ENCODE results near the gene OTOG.

Gene OTOG

DNA sequence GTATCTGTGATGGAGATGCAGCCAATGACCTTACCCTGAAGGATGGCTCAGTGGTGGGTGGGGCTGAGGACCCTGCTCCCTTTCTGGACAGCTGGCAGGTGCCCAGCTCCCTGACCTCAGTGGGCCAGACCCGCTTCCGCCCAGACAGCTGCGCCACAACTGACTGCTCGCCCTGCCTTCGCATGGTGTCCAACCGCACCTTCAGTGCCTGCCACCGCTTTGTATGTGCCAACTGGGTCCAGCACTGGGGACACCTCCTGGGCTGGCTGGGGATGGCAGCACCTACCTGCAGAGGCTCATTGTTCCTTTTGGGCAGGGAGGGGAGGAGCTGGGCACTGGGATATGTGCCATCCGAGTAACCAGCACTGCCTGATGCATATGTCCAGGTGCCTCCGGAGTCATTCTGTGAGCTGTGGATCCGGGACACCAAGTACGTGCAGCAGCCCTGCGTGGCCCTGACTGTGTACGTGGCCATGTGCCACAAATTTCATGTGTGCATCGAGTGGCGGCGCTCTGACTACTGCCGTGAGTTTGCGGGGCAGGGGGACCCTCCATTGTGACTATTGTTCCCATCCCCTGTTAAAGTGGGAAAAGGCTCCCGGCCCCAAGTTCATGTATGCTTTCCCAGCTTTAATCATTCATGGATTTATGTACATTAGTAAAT, 84.8 kb downstream of the OTOG start:
- Histone ChIP-seq H3K4me3 (ENCODE audit: low read depth in 1 of 2, low read length in 2 of 2) (no peak overlapping the region), H3K27me3 (ENCODE audit: low read depth, low read length) (no peaks in the 10 kb centered on the region), H3K4me1 (ENCODE audit: control insufficient read depth in 1 of 2, insufficient read depth in 2 of 2, low read length in 2 of 2) (no peaks in the 10 kb centered on the region), H3K27ac (ENCODE audit: low read length) (no peak overlapping the region), H3K9me3 (ENCODE audit: control insufficient read depth in 1 of 2, low read length in 2 of 2) (no peaks in the 10 kb centered on the region), H3K36me3 (ENCODE audit: control insufficient read depth in 1 of 2, insufficient read depth in 2 of 2, low read length in 2 of 2) (no peaks in the 10 kb centered on the region)

DNA sequence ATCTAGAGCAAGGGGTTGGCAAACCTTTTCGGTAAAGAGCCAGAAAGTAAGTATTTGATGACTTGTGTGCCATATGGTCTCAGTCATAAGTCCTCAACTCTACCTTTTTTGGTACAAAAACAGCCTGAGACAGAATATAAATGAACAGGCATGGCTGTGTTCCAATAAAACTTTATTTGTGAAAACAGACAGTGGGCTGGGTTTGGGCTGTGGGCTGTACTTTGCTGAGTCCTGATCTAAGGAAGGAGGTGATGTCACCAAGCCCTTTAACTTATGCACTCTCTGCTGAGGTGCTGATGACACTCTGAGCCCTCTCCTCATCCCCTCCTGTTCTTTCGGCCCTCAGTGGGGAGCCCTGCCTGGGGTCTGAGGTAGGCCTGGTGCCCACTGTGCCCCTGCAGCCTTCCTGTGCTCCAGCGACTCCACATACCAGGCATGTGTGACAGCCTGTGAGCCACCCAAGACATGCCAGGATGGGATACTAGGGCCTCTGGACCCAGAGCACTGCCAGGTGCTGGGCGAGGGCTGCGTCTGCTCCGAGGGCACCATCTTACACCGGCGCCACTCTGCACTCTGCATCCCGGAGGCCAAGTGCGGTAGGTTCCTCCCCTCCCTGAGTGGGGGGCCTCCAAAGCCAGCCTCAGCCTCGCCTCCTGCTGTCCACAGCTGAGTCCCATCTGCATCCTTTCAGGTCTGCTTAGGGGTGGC, 86.4 kb downstream of the OTOG start:
- Histone ChIP-seq H3K4me3 (ENCODE audit: low read depth in 1 of 2, low read length in 2 of 2) (no peak overlapping the region), H3K36me3 (ENCODE audit: control insufficient read depth in 1 of 2, insufficient read depth in 2 of 2, low read length in 2 of 2) (no peaks in the 10 kb centered on the region), H3K4me1 (ENCODE audit: control insufficient read depth in 1 of 2, insufficient read depth in 2 of 2, low read length in 2 of 2) (no peaks in the 10 kb centered on the region), H3K27ac (ENCODE audit: low read length) (no peak overlapping the region), H3K9me3 (ENCODE audit: control insufficient read depth in 1 of 2, low read length in 2 of 2) (no peaks in the 10 kb centered on the region), H3K27me3 (ENCODE audit: low read depth, low read length) (no peaks in the 10 kb centered on the region)

DNA sequence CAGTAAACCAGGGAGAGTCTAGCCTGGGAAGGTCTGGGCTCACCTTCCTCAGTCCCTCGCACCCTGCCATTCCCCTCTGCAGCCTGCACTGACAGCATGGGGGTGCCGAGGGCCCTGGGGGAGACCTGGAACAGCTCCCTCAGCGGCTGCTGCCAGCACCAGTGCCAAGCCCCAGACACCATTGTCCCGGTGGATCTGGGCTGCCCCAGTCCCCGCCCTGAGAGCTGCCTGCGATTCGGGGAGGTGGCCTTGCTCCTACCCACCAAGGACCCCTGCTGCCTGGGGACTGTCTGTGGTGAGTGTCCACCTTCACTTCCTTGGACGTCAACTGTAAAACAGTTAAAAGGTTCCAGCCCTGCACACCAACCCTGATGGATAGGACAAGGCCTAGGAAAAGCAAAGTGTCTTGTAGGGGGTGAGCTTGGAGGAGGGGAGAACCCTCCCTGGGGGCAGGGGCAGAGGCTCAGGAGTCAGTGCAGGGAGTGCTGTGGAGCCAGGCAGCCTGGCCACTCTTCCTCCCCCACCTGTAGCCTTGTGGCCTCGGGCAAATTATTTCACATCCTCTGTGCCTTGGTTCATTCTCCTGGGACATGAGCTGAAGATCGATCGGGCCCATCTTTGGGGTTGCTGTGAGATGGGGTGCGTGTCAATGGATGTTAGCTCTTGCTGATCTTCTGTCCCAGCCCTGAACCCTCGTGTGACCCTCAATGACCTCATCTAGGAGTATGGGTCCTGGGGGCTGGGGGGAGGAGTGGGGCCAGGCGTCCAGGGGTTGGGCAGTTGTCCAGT, 87.1 kb downstream of the OTOG start:
- Histone ChIP-seq H3K27me3 (ENCODE audit: low read depth, low read length) (no peaks in the 10 kb centered on the region), H3K27ac (ENCODE audit: low read length) (no peak overlapping the region), H3K9me3 (ENCODE audit: control insufficient read depth in 1 of 2, low read length in 2 of 2) (no peaks in the 10 kb centered on the region), H3K4me3 (ENCODE audit: low read depth in 1 of 2, low read length in 2 of 2) (no peak overlapping the region), H3K4me1 (ENCODE audit: control insufficient read depth in 1 of 2, insufficient read depth in 2 of 2, low read length in 2 of 2) (no peaks in the 10 kb centered on the region), H3K36me3 (ENCODE audit: control insufficient read depth in 1 of 2, insufficient read depth in 2 of 2, low read length in 2 of 2) (no peaks in the 10 kb centered on the region)

- Histone ChIP-seq H3K36me3 (ENCODE audit: control insufficient read depth in 1 of 2, insufficient read depth in 2 of 2, low read length in 2 of 2) (no peaks in the 10 kb centered on the region), H3K9me3 (ENCODE audit: control insufficient read depth in 1 of 2, low read length in 2 of 2) (no peaks in the 10 kb centered on the region), H3K27me3 (ENCODE audit: low read depth, low read length) (no peaks in the 10 kb centered on the region), H3K27ac (ENCODE audit: low read length) (no peak overlapping the region), H3K4me3 (ENCODE audit: low read depth in 1 of 2, low read length in 2 of 2) (no peak overlapping the region), H3K4me1 (ENCODE audit: control insufficient read depth in 1 of 2, insufficient read depth in 2 of 2, low read length in 2 of 2) (no peaks in the 10 kb centered on the region)
These were observed 87.9 kb downstream of the OTOG start for GRCh38 chr11:17634776-17635550.

DNA sequence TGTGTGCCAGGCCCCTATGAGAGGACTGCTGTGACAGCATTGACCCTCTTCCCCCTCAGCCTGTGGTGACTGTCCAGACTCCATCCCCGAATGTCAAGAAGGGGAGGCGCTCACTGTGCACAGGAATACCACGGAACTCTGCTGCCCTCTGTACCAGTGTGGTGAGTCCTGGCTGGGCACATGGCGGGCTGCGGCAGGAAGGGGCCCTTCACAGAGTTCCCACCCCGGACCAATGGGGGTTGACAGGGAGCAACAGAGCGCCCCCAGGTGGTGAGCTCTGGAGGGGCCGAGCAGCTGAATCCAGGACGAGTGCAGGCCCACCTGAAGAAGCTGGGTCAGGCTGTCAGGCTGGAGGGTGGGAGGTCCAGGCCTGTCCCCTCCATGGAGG, 88.5 kb downstream of the OTOG start:
- H3K4me1 ChIP-seq (ENCODE audit: control insufficient read depth in 1 of 2, insufficient read depth in 2 of 2, low read length in 2 of 2) = no peaks in the 10 kb centered on the region
- no peaks in the 10 kb centered on the region for H3K9me3 ChIP-seq (ENCODE audit: control insufficient read depth in 1 of 2, low read length in 2 of 2)
- H3K4me3 ChIP-seq (ENCODE audit: low read depth in 1 of 2, low read length in 2 of 2) = no peak overlapping the region
- no peak overlapping the region for H3K27ac ChIP-seq (ENCODE audit: low read length)
- H3K36me3 ChIP-seq (ENCODE audit: control insufficient read depth in 1 of 2, insufficient read depth in 2 of 2, low read length in 2 of 2) = no peaks in the 10 kb centered on the region
- H3K27me3 ChIP-seq (ENCODE audit: low read depth, low read length) = no peaks in the 10 kb centered on the region

- H3K4me1 ChIP-seq (ENCODE audit: control insufficient read depth in 1 of 2, insufficient read depth in 2 of 2, low read length in 2 of 2) = no peaks in the 10 kb centered on the region
- H3K9me3 ChIP-seq (ENCODE audit: control insufficient read depth in 1 of 2, low read length in 2 of 2) = no peaks in the 10 kb centered on the region
- H3K36me3 ChIP-seq (ENCODE audit: control insufficient read depth in 1 of 2, insufficient read depth in 2 of 2, low read length in 2 of 2) = no peaks in the 10 kb centered on the region
- no peak overlapping the region for H3K27ac ChIP-seq (ENCODE audit: low read length)
- no peaks in the 10 kb centered on the region for H3K27me3 ChIP-seq (ENCODE audit: low read depth, low read length)
- H3K4me3 ChIP-seq (ENCODE audit: low read depth in 1 of 2, low read length in 2 of 2) = no peak overlapping the region
These were observed 89.7 kb downstream of the OTOG start for GRCh38 chr11:17636721-17637120.

- H3K36me3 ChIP-seq (ENCODE audit: control insufficient read depth in 1 of 2, insufficient read depth in 2 of 2, low read length in 2 of 2) = no peaks in the 10 kb centered on the region
- H3K27ac ChIP-seq (ENCODE audit: low read length) = no peak overlapping the region
- H3K9me3 ChIP-seq (ENCODE audit: control insufficient read depth in 1 of 2, low read length in 2 of 2) = no peaks in the 10 kb centered on the region
- H3K4me3 ChIP-seq (ENCODE audit: low read depth in 1 of 2, low read length in 2 of 2) = no peak overlapping the region
- H3K4me1 ChIP-seq (ENCODE audit: control insufficient read depth in 1 of 2, insufficient read depth in 2 of 2, low read length in 2 of 2) = no peaks in the 10 kb centered on the region
- H3K27me3 ChIP-seq (ENCODE audit: low read depth, low read length) = no peaks in the 10 kb centered on the region
These were observed 90.8 kb downstream of the OTOG start for GRCh38 chr11:17637901-17638300.

- Histone ChIP-seq H3K27ac (ENCODE audit: low read length) (no peak overlapping the region), H3K4me1 (ENCODE audit: control insufficient read depth in 1 of 2, insufficient read depth in 2 of 2, low read length in 2 of 2) (no peaks in the 10 kb centered on the region), H3K27me3 (ENCODE audit: low read depth, low read length) (no peaks in the 10 kb centered on the region), H3K4me3 (ENCODE audit: low read depth in 1 of 2, low read length in 2 of 2) (no peak overlapping the region), H3K36me3 (ENCODE audit: control insufficient read depth in 1 of 2, insufficient read depth in 2 of 2, low read length in 2 of 2) (no peaks in the 10 kb centered on the region), H3K9me3 (ENCODE audit: control insufficient read depth in 1 of 2, low read length in 2 of 2) (no peaks in the 10 kb centered on the region)
These were observed 91.3 kb downstream of the OTOG start for GRCh38 chr11:17638311-17638710.

- H3K27me3 ChIP-seq (ENCODE audit: low read depth, low read length) = no peaks in the 10 kb centered on the region
- H3K36me3 ChIP-seq (ENCODE audit: control insufficient read depth in 1 of 2, insufficient read depth in 2 of 2, low read length in 2 of 2) = no peaks in the 10 kb centered on the region
- no peak overlapping the region for H3K4me3 ChIP-seq (ENCODE audit: low read depth in 1 of 2, low read length in 2 of 2)
- no peaks in the 10 kb centered on the region for H3K9me3 ChIP-seq (ENCODE audit: control insufficient read depth in 1 of 2, low read length in 2 of 2)
- no peak overlapping the region for H3K27ac ChIP-seq (ENCODE audit: low read length)
- peaks cover 0 to 5% of the 10 kb centered on the region in 2 donors for H3K4me1 ChIP-seq (ENCODE audit: control insufficient read depth in 1 of 2, insufficient read depth in 2 of 2, low read length in 2 of 2)
These were observed 92.0 kb downstream of the OTOG start for GRCh38 chr11:17639091-17639490.

DNA sequence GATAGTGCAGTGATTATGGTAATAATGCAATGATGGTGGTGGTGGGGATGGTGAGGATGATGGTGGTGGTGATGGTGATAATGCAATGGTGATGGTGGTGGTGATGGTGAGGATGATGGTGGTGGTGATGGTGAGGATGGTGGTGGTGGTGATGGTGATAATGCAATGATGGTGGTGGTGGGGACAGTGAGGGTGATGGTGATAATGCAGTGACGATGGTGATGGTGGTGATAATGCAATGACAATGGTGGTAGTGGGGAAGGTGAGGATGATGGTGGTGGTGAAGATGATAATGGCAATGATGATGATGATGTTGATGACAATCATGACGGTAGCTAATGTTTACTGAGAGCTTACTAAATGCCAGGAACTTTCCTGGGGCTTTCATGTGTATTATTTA, 92.7 kb downstream of the OTOG start:
- Histone ChIP-seq H3K36me3 (ENCODE audit: control insufficient read depth in 1 of 2, insufficient read depth in 2 of 2, low read length in 2 of 2) (no peaks in the 10 kb centered on the region), H3K4me1 (ENCODE audit: control insufficient read depth in 1 of 2, insufficient read depth in 2 of 2, low read length in 2 of 2) (peaks cover 0 to 8% of the 10 kb centered on the region in 2 donors), H3K4me3 (ENCODE audit: low read depth in 1 of 2, low read length in 2 of 2) (no peak overlapping the region), H3K9me3 (ENCODE audit: control insufficient read depth in 1 of 2, low read length in 2 of 2) (no peaks in the 10 kb centered on the region), H3K27ac (ENCODE audit: low read length) (no peak overlapping the region), H3K27me3 (ENCODE audit: low read depth, low read length) (no peaks in the 10 kb centered on the region)

Data from muscle layer of duodenum (tissue), 2 donors.